HL-60 (cell line): ENCODE results near the gene S1PR5.

Source experiments
- POLR2AphosphoS5 ChIP-seq: IDR thresholded peaks from 2 replicates; pipeline ENCODE4 v1.6.1; 2012; ENCODE audit warnings: low read depth
- REST ChIP-seq: IDR thresholded peaks from 2 replicates; pipeline ENCODE4 v1.6.1; 2012; ENCODE audit warnings: low read depth; ENCODE audit not compliant: insufficient replicate concordance

GRCh38 chr19:10544242-10544752 lies 27.1 kb upstream of the S1PR5 start:
- TF ChIP-seq POLR2AphosphoS5 = no peak
- TF ChIP-seq REST = no peak
